ENCODE results near the gene GNL3.
"Not testable (repeated sequence)": the region's sequence is repeated elsewhere in the genome, so short reads cannot be mapped to it uniquely, and the experiment has no call there.

GNL3 gene

DNA sequence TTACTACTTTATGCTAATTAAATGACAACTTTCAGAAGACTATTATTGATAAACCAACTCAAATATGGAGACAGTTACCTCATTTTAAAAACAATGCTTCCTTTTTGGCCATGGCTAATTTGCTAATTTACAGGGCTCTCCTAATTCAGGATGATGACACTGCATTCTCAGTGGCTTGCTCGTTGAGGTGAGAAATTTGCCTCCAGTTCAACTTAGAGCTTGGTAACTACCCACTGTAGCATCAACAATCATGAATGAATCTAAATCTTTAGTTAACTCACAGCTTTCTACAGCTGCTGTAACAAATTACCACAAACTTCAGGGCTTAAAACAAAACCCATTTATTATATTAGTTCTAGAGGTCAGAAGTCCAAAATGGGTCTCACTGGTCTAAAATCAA, 14.2 kb upstream of the GNL3 start:
- Histone ChIP-seq H3K36me3 (ENCODE audit: insufficient read depth, low read length) (peaks cover 72% of the 10 kb centered on the region), H3K9ac (ENCODE audit: low read depth, low read length) (no peak overlapping the region), H3K4me3 (ENCODE audit: low read length) (no peak overlapping the region), H3K27ac (ENCODE audit: low read depth, low read length) (no peak overlapping the region), H3K9me3 (ENCODE audit: insufficient read depth, low read depth, low read length) (no peaks in the 10 kb centered on the region), H3K4me1 (ENCODE audit: insufficient read depth, low read length) (no peaks in the 10 kb centered on the region; the same call in 1 of the 2 replicates), H3K27me3 (ENCODE audit: insufficient read depth, low read length) (no peaks in the 10 kb centered on the region)
- 85% methylated on average over 1 of the region's 1 CpG for WGBS

DNA sequence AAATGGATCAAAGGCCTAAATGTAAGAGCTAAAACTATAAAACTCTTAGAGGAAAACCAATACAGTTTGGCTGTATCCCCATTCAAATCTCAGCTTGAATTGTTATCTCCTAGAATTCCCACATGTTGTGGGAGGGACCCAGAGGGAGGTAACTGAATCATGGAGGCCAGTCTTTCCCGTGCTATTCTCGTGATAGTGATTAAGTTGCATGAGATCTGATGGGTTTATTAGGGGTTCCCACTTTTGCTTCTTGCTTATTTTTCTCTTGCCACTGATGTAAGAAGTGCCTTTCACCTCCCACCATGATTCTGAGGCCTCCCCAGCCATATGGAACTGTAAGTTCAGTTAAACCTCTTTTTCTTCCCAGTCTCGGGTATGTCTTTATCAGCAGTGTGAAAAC, 9.6 kb upstream of the GNL3 start:
- H3K27me3 ChIP-seq (ENCODE audit: insufficient read depth, low read length); H3K4me3 ChIP-seq (ENCODE audit: low read length); H3K9ac ChIP-seq (ENCODE audit: low read depth, low read length); H3K27ac ChIP-seq (ENCODE audit: low read depth, low read length); H3K4me1 ChIP-seq (ENCODE audit: insufficient read depth, low read length); H3K9me3 ChIP-seq (ENCODE audit: insufficient read depth, low read depth, low read length): not testable (repeated sequence)
- H3K36me3 ChIP-seq (ENCODE audit: insufficient read depth, low read length): peaks cover 76% of the 10 kb centered on the region
- 100% methylated on average over 3 of the region's 3 CpGs for WGBS

GRCh38 chr3:52678265-52679198, 7.3 kb upstream of the GNL3 start:
- H3K36me3 ChIP-seq (ENCODE audit: insufficient read depth, low read length): peaks cover 69% of the 10 kb centered on the region
- WGBS: 97% methylated on average over 5 of the region's 6 CpGs

GRCh38 chr3:52679199-52679538, 6.7 kb upstream of the GNL3 start:
- 100% methylated on average over 3 of the region's 3 CpGs for WGBS
- peaks cover 65% of the 10 kb centered on the region for H3K36me3 ChIP-seq (ENCODE audit: insufficient read depth, low read length)
- no peaks in the 10 kb centered on the region for H3K27me3 ChIP-seq (ENCODE audit: insufficient read depth, low read length)
- H3K27ac ChIP-seq (ENCODE audit: low read depth, low read length): no peak overlapping the region
- H3K4me3 ChIP-seq (ENCODE audit: low read length): no peak overlapping the region
- no peaks in the 10 kb centered on the region for H3K9me3 ChIP-seq (ENCODE audit: insufficient read depth, low read depth, low read length)
- H3K9ac ChIP-seq (ENCODE audit: low read depth, low read length): no peak overlapping the region
- peaks cover 9% of the 10 kb centered on the region for H3K4me1 ChIP-seq (ENCODE audit: insufficient read depth, low read length)

More at GRCh38 chr3:52678265-52679198, 7.3 kb upstream of the GNL3 start:
- H3K4me1 ChIP-seq (ENCODE audit: insufficient read depth, low read length): peaks cover 8% of the 10 kb centered on the region
- H3K9ac ChIP-seq (ENCODE audit: low read depth, low read length): no peak overlapping the region
- no peaks in the 10 kb centered on the region for H3K9me3 ChIP-seq (ENCODE audit: insufficient read depth, low read depth, low read length)
- H3K4me3 ChIP-seq (ENCODE audit: low read length): no peak overlapping the region
- H3K27ac ChIP-seq (ENCODE audit: low read depth, low read length): no peak overlapping the region
- H3K27me3 ChIP-seq (ENCODE audit: insufficient read depth, low read length): no peaks in the 10 kb centered on the region

GRCh38 chr3:52679811-52680210, 6.0 kb upstream of the GNL3 start:
- peaks cover 63% of the 10 kb centered on the region for H3K36me3 ChIP-seq (ENCODE audit: insufficient read depth, low read length)
- H3K9me3 ChIP-seq (ENCODE audit: insufficient read depth, low read depth, low read length): no peaks in the 10 kb centered on the region
- no peaks in the 10 kb centered on the region for H3K27me3 ChIP-seq (ENCODE audit: insufficient read depth, low read length)
- WGBS: no CpG with 5 or more reads among the region's 1 CpG
- no peak overlapping the region for H3K9ac ChIP-seq (ENCODE audit: low read depth, low read length)
- no peak overlapping the region for H3K27ac ChIP-seq (ENCODE audit: low read depth, low read length)
- no peak overlapping the region for H3K4me3 ChIP-seq (ENCODE audit: low read length)
- H3K4me1 ChIP-seq (ENCODE audit: insufficient read depth, low read length): peaks cover 15% of the 10 kb centered on the region

DNA sequence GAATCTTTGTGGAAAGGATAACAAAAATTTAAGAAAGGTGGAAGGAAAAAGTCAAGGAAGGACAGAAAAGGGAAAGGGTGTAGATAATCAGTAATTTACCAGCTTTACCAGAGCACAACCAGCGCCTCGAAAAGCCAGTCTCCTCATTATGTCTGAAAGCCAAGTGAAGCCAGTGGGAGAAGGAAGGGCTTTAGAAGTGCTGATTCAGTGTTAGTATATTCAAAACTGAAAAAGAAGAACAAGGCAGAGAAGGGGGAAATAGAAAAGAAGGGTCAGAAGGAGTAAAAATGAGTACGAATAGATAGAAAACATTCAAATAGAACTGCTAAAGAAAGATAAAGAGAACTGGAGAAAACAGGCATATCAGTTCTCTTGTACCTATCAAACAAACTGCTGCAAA, 4.2 kb upstream of the GNL3 start:
- H3K27me3 ChIP-seq (ENCODE audit: insufficient read depth, low read length): no peaks in the 10 kb centered on the region
- H3K9me3 ChIP-seq (ENCODE audit: insufficient read depth, low read depth, low read length): no peaks in the 10 kb centered on the region
- H3K9ac ChIP-seq (ENCODE audit: low read depth, low read length): peak overlapping the region; percentile 49
- H3K4me3 ChIP-seq (ENCODE audit: low read length): no peak overlapping the region
- H3K27ac ChIP-seq (ENCODE audit: low read depth, low read length): 0 out of 2 replicates have a peak overlapping the region, but pooled peaks have one; percentile 12
- peaks cover 52% of the 10 kb centered on the region for H3K36me3 ChIP-seq (ENCODE audit: insufficient read depth, low read length)
- peaks cover 17% of the 10 kb centered on the region for H3K4me1 ChIP-seq (ENCODE audit: insufficient read depth, low read length)
- WGBS: 78% methylated on average over 3 of the region's 3 CpGs

DNA sequence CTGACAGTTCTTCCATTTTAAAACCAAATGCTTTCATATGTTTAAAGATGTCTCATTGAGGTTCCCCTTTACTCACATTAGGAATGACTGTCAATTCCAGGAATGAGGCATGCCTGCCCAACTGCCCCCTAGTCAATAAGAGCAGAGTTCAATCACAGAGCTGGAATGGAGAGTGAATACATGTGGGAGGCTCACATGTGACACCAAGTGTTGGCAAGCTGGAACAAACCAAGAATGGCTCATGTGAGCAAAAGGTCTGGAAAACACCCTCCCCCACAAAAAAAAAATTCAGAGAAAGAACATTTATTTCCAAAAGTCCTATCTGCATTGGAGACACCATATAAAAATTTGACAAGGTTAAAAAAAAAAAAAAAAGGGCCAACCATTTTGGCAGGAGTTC, 3.8 kb upstream of the GNL3 start:
- 0 out of 2 replicates have a peak overlapping the region, but pooled peaks have one; percentile 12 for H3K27ac ChIP-seq (ENCODE audit: low read depth, low read length)
- H3K4me1 ChIP-seq (ENCODE audit: insufficient read depth, low read length): peaks cover 19% of the 10 kb centered on the region
- no peak overlapping the region for H3K4me3 ChIP-seq (ENCODE audit: low read length)
- H3K9ac ChIP-seq (ENCODE audit: low read depth, low read length): peak overlapping the region; percentile 49
- H3K27me3 ChIP-seq (ENCODE audit: insufficient read depth, low read length): no peaks in the 10 kb centered on the region
- no peaks in the 10 kb centered on the region for H3K9me3 ChIP-seq (ENCODE audit: insufficient read depth, low read depth, low read length)
- H3K36me3 ChIP-seq (ENCODE audit: insufficient read depth, low read length): peaks cover 52% of the 10 kb centered on the region

GRCh38 chr3:52683611-52684010, 2.2 kb upstream of the GNL3 start:
- H3K4me3 ChIP-seq (ENCODE audit: low read length): no peak overlapping the region
- no peak overlapping the region for H3K9ac ChIP-seq (ENCODE audit: low read depth, low read length)
- no peak overlapping the region for H3K27ac ChIP-seq (ENCODE audit: low read depth, low read length)
- 84% methylated on average over 6 of the region's 6 CpGs for WGBS
- no peaks in the 10 kb centered on the region for H3K9me3 ChIP-seq (ENCODE audit: insufficient read depth, low read depth, low read length)
- H3K36me3 ChIP-seq (ENCODE audit: insufficient read depth, low read length): peaks cover 54% of the 10 kb centered on the region
- H3K4me1 ChIP-seq (ENCODE audit: insufficient read depth, low read length): peaks cover 27% of the 10 kb centered on the region
- H3K27me3 ChIP-seq (ENCODE audit: insufficient read depth, low read length): no peaks in the 10 kb centered on the region

DNA sequence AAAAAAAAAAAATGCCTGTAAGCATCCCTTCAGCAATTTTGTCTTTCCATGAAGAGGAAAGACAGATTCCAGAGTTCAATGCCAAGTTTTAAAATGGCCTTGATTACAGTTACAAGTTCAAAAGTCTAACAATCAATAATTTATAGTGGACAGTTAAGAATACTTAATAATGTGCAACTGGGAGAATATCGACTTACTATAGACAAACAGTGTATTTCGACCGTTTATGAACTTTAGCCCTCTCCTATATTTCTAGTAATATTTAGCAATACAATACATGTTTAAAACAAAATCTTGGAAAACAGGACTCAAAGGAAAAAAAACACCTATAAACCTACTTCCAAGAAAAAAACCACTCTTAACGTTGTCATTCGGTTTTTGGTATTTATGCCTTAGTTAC, 1.6 kb upstream of the GNL3 start:
- 81% methylated on average over 3 of the region's 5 CpGs for WGBS
- H3K27ac ChIP-seq (ENCODE audit: low read depth, low read length): no peak overlapping the region

GRCh38 chr3:52685285-52685708, 535 bp upstream of the GNL3 start:
- Histone ChIP-seq H3K27me3 (ENCODE audit: insufficient read depth, low read length) (no peaks in the 10 kb centered on the region), H3K36me3 (ENCODE audit: insufficient read depth, low read length) (peaks cover 54% of the 10 kb centered on the region), H3K27ac (ENCODE audit: low read depth, low read length) (peak overlapping the region; percentile 94), H3K9me3 (ENCODE audit: insufficient read depth, low read depth, low read length) (no peaks in the 10 kb centered on the region), H3K9ac (ENCODE audit: low read depth, low read length) (peak overlapping the region; percentile 99), H3K4me1 (ENCODE audit: insufficient read depth, low read length) (peaks cover 27% of the 10 kb centered on the region), H3K4me3 (ENCODE audit: low read length) (peak overlapping the region; percentile 91)
- under 1% methylated on average over 41 of the region's 41 CpGs for WGBS

More for the DNA sequence above, 1.6 kb upstream of the GNL3 start:
- H3K4me1 ChIP-seq (ENCODE audit: insufficient read depth, low read length): peaks cover 27% of the 10 kb centered on the region
- no peaks in the 10 kb centered on the region for H3K27me3 ChIP-seq (ENCODE audit: insufficient read depth, low read length)
- H3K9me3 ChIP-seq (ENCODE audit: insufficient read depth, low read depth, low read length): no peaks in the 10 kb centered on the region
- peaks cover 54% of the 10 kb centered on the region for H3K36me3 ChIP-seq (ENCODE audit: insufficient read depth, low read length)
- peak overlapping the region; percentile 91 for H3K4me3 ChIP-seq (ENCODE audit: low read length)
- H3K9ac ChIP-seq (ENCODE audit: low read depth, low read length): peak overlapping the region; percentile 99; the same call in 1 of the 2 replicates

- Histone ChIP-seq H3K27me3 (ENCODE audit: insufficient read depth, low read length) (no peaks in the 10 kb centered on the region), H3K4me3 (ENCODE audit: low read length) (peak overlapping the region; percentile 91; the same call in 1 of the 2 replicates), H3K27ac (ENCODE audit: low read depth, low read length) (no peak overlapping the region), H3K36me3 (ENCODE audit: insufficient read depth, low read length) (peaks cover 70% of the 10 kb centered on the region), H3K9ac (ENCODE audit: low read depth, low read length) (peak overlapping the region; percentile 99; the same call in 1 of the 2 replicates), H3K4me1 (ENCODE audit: insufficient read depth, low read length) (peaks cover 19% of the 10 kb centered on the region), H3K9me3 (ENCODE audit: insufficient read depth, low read depth, low read length) (no peaks in the 10 kb centered on the region)
- WGBS: 97% methylated on average over 6 of the region's 6 CpGs
Measured at GRCh38 chr3:52688266-52688665, 2.4 kb downstream of the GNL3 start.
